ENCODE measurements around the gene PC.
"Not testable (repeated sequence)": the region's sequence is repeated elsewhere in the genome, so short reads cannot be mapped to it uniquely, and the experiment has no call there.

PC gene

GRCh38 chr11:66834539-66834845 lies 123.7 kb downstream of the PC start:
- no peak for DNase-seq

DNA sequence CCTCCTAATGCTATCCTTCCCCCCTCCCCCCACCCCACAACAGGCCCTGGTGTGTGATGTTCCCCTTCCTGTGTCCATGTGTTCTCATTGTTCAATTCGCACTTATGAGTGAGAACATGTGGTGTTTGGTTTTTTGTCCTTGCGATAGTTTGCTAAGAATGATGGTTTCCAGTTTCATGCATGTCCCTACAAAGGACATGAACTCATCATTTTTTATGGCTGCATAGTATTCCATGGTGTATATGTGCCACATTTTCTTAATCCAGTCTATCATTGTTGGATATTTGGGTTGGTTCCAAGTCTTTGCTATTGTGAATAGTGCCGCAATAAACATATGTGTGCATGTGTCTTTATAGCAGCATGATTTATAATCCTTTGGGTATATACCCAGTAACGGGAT lies 133.6 kb downstream of the PC start:
- DNase-seq, result not testable (repeated sequence)

DNA sequence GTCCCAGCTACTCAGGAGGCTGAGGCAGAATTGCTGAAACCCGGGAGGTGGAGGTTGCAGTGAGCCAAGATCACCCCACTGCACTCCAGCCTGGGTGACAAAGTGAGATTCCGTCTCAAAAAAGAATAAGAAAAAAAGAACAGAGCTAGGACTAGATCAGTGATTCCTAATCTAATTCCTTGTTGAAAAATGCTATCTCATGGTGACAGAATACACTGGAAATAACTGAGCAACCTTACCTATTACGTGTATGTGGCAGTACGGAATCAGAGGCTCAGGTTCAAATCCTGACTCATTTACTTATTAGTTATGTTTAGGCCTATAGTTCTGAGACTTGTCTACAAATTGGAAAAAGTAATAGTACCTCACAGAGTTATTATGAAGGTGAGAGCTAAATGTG lies 134.5 kb downstream of the PC start:
- DNase-seq, result no peak

DNA sequence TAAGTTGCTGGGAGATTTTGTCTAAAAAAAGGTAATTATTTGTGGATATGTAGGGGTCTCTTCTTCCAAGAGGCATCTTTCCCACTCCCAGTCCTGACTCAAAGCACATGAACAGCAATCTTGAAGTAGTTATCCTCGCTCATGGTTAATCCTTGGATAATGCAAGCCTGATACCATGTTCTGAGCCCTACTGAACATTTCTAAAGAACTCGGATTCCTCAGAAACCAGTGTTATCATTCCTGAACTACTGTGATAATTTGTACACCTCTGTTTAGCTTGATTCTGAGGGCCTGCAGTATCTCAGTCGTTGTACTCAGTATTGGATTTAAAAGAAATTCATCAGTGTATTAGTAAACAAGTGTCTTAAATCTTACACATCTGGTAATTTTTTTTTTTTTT lies 137.3 kb downstream of the PC start:
- no peak for DNase-seq

DNA sequence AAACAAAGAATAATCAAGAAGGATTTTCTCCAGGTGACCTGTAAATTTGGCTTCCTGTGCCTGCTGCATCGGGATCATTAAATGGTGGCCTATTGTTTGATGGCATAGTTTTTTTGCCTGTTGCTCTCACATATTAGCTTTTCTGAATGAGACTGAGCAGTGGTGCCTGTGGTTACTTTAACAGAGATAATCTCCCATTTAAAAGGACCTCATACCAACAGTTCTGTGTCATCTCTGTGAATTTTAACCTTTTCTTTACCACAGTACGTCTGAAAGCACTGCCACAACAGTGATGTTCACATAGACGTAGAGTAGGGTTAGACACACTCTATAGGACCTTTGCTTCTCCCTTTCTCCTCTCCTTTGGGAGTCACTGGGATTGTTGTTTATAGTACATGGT lies 137.8 kb downstream of the PC start:
- DNase-seq, result no peak

DNA sequence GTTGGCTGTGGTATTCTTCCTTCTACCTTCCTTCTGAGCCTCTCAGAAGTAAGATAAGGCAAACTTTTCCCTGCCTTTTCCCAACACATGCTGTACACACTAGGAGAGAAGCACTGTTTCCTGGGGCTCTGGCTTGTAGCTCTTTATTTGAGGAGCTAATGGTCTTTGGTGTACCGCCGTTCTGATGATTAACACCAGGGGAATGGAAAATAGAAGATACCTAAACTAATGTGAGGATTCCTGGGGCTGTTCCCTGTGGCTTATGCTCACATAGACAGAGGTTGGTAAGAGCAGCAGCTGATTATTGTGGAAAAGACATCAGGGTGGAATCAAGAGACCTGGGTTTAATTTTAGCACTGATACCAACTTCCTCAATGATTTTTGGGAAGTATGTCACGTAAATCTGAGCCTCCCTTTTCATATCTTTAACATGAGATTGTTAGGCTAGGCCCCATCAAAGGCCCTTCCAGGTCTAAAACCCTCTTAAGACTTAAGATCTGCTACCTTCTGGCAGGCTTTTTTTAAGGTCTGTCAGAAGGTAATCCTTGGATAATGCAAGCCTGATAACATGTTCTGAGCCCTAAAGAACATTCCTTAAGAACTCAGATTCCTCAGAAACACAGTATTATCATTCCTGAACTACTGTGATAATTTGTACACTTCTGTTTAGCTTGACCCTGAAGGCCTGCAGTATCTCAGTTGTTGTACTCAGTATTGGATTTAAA lies 139.8 kb downstream of the PC start:
- DNase-seq, result no peak

DNA sequence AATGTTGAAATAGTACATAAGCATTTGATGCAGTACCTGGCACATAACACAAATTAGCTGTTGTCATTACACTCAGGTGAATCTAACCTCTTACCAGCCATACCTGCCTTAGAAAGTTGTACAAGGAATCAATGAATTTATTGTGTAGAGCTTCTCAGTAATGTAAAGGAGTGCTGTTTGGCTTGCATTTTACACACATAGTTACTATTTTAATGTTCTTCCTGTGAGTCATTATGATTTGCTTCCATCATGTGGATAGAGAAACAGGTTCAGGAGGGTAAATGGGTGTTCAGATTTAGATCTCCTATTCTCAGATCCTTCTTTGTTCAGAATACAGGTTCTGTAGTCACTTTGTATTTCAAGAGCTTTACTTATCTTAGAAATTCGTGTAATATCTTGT lies 142.5 kb downstream of the PC start:
- DNase-seq, result no peak

DNA sequence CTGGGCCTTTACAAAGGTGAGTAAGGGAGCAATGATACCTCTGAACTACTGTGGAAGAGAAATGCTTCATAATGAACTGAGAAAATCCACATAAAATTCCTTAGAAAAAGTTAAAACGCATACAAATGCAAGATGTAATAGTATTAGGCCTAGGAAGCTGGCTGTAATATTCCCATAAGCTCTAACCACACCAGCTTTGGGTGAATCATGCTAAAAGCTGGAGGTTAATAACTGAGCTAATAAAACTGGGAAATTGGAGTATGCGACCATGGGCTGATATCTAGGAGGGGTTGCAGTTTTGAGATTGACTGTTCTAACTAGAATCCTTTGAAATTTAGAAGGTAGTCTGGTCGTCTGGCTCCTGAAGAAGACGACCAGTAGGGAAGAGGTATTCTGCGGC lies 143.5 kb downstream of the PC start:
- DNase-seq, result no peak

DNA sequence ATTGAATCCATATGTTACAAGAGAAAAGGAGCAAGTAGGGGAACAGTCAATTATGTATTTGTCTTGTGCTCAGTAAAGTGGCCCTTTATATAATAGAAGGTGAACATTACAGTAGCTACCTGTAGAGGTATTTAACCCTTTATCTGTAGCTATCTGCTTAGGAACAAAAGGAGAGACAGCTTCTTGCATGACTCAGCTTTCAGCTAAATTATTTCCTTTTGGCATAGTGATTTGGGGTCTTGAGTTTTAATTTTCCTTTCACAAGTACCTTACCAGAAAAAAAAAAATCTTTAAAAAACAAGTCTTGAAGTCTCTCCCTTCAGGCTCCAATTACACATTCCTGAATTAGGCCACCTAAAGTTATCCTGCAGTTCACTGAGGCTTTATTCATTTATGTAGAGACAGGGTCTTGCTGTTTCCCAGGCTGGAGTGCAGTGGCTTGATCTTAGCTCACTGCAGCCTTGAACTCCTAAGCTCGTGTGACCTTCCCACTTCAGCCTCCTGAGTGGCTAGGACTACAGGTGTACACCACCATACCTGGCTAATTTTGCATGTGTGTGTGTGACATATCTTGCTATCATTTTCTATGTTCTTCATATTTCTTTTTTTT lies 147.5 kb downstream of the PC start:
- no peak for DNase-seq

DNA sequence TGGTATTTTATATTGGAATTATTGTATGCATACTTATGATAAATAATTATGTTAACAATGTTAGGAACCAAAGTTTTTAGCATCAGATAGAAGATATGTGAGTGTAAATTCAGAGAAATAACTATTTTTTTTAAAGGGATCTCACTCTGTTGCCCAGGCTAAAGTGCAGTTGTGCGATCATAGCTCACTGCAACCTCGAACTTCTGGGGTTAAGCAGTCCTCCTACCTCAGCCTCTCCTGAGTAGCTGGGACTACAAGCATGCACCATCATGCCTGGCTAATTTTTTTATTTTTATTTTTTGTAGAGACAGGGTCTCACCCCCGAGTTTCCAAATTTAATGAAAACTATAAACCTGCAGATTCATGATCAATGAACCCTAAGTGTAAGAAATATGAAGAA lies 148.6 kb downstream of the PC start:
- DNase-seq, result no peak

DNA sequence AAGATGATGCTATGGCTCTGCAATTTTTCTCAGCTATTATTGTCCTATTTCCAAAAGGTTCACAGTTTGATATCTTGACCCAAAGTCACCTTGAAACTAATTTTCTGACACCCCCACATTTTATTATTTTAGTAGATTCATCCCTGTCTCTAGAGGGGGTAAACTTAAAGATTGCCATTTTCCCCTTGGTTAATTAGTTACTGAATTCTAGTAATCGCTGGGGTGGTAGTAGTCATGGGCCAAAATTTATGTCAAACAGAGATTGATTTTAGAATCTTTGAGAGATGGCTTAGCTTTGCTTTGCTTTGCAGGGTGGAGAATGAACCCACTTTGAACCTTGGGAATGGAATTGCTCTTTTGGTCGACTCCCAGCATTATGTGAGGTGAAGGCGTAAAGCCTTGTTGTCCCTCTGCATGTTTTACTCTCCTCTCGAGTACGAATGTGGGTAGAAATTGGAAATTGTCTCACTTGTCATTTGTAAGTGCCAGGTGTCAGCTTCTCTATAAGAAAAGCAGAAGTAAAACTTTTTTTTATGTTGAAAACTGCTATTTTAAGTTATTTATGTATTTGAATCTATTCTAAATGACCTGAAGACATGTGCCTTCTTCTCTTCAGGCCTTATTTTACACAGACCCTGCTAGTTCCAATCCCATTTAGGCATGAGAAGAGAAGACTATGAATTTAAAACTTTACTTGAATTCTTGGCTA lies 157.3 kb downstream of the PC start:
- DNase-seq, result no peak

DNA sequence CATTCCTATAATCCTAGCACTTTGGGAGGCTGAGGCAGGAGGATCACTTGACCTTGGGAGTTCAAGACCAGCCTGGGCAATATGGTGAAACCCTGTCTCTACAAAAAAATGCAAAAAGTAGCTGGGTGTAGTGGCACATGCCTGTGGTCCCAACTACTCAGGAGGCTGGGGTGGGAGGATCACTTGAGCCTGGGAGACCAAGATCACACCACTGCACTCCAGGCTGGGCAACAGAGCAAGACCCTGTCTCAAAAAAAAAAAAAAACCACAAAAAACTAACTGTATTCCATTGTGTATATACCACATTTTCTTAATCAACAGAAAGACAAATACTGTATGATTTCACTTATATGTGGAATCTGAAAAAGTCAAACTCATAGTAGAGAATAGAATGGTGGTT lies 158.4 kb downstream of the PC start:
- not testable (repeated sequence) for DNase-seq
